ENCODE measurements around the gene UBL5.
"Not testable (repeated sequence)": the region's sequence is repeated elsewhere in the genome, so short reads cannot be mapped to it uniquely, and the experiment has no call there.

The UBL5 gene

DNA sequence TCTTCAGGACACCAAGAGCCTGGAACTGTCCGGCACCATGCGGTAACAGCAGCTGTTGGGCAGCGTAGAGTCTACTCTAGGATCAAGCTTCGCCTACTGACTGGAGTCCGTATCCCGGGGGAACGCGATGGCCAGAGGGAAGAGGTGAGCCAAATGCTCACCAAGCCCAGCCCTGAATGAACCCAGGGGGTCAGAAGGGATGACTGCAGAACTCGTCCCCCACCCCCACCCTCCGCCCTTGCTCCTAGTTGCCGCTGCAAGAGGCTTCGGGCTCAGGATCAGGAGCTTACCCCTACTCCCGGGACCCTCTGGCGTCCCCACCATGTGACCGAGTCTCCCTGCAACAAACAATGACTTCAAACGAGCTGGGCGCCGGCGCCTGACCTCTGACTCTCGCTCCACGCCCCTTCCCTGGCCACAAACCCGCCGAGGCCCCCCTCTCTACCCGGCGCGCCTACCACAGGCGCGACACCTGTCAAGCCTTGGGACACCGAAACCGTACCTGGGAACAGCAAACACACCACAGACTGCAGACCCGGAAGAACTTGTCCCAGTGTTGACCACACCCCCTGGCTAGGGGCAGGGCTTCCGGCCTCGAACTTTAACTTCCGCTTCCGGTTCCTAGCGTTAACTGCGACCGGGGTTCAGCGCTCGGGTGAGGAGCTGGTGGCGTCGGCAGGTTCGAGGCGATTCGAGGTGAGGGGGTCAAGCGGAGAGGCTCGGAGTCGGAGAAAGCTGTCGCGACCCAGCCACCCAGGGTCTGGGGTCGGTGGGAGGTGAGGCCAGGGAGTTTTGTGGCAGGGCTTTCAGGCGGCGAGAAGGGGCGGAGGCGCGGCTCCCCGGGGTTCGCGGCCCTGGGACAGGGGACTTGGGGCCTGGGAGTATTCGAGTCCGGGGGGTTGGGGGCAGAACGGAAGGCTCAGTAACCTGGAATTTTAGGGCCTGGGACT lies at the start of gene UBL5:
TSS of gene UBL5 (plus strand) at position 630 of the 950 bp plus-strand sequence. CDS start 420 bp downstream, outside the sequence.
- peak; percentile 62 to 73 for DNase-seq

DNA sequence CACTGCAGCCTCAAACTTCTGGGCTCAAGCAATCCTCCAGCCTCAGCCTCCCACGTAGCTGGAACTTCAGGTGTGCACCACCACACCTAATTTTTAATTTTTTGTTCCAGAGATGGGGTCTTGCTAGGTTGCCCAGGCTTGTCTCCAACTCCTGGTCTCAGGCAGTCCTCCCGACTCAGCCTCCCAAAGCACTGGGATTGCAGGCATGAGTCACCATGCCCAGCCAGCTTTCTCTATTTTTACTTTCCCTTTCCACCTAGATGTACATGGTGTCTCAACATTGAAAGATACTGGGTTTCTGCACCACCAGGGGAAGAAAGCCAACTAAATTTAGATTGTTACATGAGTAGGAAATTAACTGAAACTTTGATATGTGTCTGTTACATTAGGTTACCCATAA lies 45.4 kb upstream of the UBL5 start:
- DNase-seq: no peak

DNA sequence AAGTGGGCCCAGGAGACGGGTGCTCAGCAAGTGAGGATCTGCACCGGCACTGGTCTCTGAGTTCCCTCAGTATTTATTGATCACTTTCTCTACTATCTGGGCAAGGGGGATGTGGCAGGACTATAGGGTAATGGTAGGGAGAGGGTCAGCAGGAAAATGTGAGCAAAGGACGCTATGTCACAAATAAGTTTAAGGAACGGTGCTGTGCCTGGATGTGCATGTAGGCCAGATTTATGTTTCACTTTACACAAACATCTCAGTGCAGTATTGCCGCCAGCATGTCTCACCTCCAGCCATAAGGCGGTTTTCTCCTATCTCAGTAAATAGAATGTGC lies 43.6 kb upstream of the UBL5 start:
- DNase-seq: not testable (repeated sequence)

DNA sequence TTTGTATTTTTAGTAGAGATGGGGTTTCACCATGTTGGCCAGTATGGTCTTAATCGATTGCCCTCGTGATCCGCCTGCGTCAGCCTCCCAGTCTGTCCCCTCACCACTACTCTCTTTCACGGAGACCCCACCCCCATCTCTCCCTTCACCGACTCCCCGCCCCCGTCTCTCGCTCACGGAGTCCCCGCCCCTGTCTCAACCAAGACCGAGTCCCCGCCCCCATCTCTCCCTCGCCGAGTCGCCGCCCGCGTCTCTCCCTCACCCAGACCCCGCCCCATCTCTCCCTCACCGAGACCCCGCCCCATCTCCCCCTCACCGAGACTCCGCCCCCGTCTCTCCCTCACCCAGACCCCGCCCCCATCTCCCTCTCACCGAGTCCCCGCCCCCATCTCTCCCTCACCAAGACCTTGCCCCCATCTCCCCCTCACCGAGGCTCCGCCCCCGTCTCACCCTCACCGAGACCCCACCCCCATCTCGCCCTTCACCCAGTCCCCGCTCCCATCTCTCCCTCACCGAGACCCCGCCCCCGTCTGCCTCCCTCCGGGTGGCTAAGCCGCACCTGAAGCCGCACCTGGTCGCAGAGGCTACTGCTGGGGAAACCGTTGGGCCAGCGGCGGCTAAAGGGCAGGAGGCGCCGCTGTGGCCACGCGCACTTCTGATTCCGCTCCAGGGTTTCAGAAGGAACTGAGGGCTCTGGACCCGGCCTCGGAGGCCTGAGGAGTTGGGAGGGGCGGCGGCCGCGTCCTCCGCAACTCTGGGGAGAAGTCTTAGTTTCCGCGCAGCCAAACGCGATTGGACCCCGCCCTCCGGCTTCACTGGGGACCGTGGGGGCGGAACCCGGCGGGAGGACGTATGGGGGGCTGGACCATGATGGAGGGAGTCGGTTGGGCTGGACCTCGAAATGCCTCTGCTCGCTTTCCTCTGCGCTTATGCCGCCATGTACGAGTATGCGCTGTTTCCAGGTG lies 42.1 kb upstream of the UBL5 start:
- peak; percentile 35 to 73 for DNase-seq

- DNase-seq: no peak
These were observed 41.4 kb upstream of the UBL5 start for GRCh38 chr19:9786342-9786741.

DNA sequence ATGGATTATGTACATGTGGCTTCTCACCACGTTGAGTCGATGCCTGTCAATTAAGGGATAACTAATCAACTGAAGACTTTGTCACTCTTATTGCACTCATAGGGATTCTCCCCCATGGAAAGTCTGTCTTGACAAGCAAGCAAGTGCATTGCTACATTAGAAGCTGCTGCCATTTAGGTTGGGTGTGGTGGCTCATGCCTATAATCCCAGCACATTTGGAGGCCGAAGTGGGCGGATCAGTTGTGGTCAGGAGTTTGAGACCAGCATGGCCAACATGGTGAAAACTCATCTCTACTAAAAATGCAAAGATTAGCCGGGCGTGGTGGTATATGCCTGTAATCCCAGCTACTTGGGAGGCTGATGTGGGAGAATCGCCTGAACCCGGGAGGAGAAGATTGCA lies 40.9 kb upstream of the UBL5 start:
- DNase-seq: no peak

- DNase-seq: not testable (repeated sequence)
These were observed 39.1 kb upstream of the UBL5 start for GRCh38 chr19:9788604-9789003.

DNA sequence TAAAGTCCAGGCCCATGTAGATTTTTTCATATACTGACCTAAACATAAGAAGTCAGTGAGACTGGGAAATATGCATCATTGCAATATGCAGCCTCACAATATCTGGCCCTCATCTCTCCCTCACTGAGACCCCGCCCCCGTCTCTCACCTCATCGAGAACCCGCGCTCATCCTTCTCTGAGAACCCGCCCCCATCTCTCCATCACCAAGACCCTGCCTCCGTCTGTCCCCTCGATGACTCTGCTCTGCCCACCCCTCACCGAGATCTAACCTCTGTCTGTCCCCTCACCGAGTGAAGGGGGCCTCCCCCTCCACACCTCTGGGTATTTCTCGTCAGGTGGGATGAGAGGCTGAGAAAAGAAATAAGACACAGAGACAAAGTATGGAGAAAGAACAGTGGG lies 38.7 kb upstream of the UBL5 start:
- no peak for DNase-seq

GRCh38 chr19:9789579-9789978 lies 38.1 kb upstream of the UBL5 start:
- DNase-seq: not testable (repeated sequence)

GRCh38 chr19:9791073-9791367 lies 36.7 kb upstream of the UBL5 start:
- DNase-seq: not testable (repeated sequence)

DNA sequence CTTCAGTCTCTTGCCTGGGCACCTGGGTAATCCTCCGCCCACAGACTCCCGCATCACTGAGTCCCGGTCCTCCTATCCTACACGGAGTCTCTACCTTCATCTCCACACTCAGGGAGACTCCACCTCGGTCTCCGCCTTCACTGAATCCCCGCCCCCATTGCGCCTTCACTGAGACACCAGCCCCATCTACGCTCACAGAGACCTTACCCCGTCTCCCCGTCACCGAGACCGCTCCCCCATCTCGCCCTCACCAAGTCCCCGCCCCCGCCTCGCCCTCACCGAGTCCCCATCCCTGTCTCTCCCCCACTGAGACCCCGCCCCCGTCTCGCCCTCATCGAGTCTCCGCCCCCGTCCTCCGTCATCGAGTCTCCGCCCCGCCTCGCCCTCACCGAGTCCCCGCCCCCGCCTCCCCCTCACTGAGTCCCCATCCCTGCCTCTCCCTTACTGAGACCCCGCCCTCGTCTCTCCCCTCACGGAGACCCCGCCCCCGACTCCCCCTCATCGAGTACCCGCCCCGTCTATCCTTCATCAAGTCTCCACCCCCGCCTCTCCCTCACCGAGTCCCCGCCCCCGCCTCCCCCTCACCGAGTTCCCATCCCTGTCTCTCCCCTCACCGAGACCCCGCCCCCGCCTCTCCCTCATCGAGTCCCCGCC lies 36.0 kb upstream of the UBL5 start:
- peak; percentile 16 to 43 for DNase-seq

DNA sequence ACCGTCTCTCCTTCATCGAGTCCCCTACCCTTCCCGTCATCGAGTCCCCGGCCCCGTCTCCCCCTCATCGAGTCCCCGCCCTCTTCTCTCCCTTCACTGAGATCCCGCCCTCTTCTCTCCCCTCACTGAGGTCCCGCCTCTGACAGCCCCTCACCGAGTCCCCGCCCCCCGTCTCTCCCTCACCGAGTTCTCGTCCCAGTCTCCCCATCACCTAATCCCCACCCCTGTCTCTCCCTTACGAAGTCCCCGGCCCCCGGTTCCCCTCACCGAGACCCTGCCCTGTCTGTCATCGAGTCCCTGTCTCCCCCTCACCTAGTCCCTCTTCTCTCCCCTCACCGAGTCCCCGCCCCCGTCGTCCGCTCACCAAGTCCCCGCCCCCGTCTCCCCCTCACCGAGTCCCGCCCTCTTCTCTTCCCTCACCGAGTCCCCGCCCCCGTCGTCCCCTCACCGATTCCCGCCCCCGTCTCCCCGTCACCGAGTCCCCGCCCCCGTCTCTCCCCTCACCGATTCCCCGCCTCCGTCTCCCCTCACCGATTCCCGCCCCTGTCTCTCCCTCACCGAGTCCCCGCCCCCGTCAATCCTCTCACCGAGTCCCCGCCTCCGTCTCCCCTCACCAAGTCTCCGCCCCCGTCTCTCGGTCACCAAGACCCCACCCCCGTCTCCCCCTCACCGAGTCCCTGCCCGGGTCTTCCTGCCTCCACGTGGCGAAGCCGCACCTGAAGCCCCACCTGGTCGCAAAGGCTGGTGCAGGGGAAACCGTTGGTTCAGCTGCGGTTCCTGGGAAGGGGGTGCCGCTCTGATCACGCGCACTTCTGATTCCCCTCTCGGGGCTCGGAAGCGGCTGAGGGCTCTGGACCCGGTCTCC lies 35.3 kb upstream of the UBL5 start:
- DNase-seq: peak; percentile 54 to 58

- DNase-seq: no peak
These were observed 34.6 kb upstream of the UBL5 start for GRCh38 chr19:9793071-9793591.

- DNase-seq: peak in 1 of 2 experiments; percentile 77
These were observed 31.5 kb upstream of the UBL5 start for GRCh38 chr19:9796113-9796773.

DNA sequence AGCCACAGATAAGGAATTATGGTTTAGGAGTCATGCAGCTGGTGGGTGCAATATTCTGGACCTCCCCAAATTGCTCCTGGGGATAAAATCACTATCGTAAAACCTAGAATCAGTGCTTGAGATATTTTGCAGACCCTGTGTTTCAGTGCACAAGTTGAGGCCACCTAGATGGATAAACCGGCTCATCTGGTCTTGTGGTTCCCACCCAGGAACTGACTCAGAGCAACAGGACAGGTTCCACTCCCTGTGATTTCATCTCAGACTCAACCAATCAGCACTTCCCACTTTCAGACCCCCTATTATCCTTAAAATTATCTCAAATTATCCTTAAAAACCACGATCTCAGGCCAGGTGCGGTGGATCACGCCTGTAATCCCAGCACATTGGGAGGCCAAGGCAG lies 29.8 kb upstream of the UBL5 start:
- DNase-seq: no peak

DNA sequence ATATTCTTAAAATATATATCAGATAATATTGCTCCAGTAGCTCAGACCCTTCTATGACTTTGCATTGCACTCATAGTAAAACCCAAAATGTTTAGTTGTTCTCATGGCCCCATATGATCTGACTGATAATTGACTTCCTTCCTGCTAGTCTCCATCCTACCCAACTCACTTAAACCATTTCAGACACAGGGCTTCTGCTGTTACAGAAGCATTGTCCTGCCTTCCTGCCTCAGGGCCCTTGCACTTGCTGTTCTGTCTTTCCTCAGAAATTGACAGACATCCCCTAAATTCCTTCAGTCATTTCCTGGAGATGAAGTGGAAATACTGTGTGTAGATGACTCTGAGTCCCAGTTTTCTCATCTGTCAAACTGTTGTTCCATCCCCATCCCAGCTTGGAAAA lies 28.6 kb upstream of the UBL5 start:
- DNase-seq: no peak

DNA sequence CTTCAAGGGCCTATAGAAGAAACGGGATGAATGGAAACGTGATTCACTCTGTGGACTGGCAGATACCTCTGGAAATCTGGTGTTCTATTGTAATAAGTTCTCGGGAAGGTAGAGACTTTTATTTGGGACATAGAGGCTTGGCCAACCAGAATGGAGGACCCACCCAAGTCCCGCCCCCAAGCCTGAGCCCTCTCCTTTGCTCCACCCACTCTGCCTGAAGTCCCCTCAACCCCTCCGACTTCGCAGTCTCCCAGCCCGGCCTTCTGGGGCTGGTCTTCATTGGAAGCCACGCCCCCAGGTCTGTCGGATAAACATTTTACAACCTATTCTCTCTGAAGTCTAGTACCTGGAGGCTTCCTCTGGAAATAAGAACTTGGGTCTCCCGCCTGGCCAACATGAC lies 25.7 kb upstream of the UBL5 start:
- no peak for DNase-seq

- DNase-seq: no peak
These were observed 20.9 kb upstream of the UBL5 start for GRCh38 chr19:9806803-9807202.

- DNase-seq: no peak
These were observed 18.6 kb upstream of the UBL5 start for GRCh38 chr19:9808855-9809824.

GRCh38 chr19:9811139-9811538 lies 16.6 kb upstream of the UBL5 start:
- no peak for DNase-seq

All from cerebellar nuclear complex (tissue), 1 donor.